ENCODE measurements around the gene WFIKKN1. TPM values are rescaled to one million over a fixed set of nuclear protein-coding genes. Genes with fewer than 3 reads are reported as not detected.

The WFIKKN1 gene
- total RNA-seq, 4 donors from 2014 or later = 1.5 TPM; not detected in 3

- TF ChIP-seq, protein P1, sequence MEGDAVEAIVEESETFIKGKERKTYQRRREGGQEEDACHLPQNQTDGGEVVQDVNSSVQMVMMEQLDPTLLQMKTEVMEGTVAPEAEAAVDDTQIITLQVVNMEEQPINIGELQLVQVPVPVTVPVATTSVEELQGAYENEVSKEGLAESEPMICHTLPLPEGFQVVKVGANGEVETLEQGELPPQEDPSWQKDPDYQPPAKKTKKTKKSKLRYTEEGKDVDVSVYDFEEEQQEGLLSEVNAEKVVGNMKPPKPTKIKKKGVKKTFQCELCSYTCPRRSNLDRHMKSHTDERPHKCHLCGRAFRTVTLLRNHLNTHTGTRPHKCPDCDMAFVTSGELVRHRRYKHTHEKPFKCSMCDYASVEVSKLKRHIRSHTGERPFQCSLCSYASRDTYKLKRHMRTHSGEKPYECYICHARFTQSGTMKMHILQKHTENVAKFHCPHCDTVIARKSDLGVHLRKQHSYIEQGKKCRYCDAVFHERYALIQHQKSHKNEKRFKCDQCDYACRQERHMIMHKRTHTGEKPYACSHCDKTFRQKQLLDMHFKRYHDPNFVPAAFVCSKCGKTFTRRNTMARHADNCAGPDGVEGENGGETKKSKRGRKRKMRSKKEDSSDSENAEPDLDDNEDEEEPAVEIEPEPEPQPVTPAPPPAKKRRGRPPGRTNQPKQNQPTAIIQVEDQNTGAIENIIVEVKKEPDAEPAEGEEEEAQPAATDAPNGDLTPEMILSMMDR (IDR thresholded peaks at IDR 0.05; ENCODE audit: low read depth) = no peak
Observed at GRCh38 chr16:591231-591630, 39.6 kb upstream of the WFIKKN1 start.

GRCh38 chr16:591892-592517 lies 38.8 kb upstream of the WFIKKN1 start:
- TF ChIP-seq, protein P1 (IDR thresholded peaks at IDR 0.05; ENCODE audit: low read depth) = no peak

GRCh38 chr16:592518-593306 lies 38.1 kb upstream of the WFIKKN1 start:
- TF ChIP-seq, protein P1 (IDR thresholded peaks at IDR 0.05; ENCODE audit: low read depth) = no peak

GRCh38 chr16:593406-593805 lies 37.4 kb upstream of the WFIKKN1 start:
- TF ChIP-seq, protein P1 (IDR thresholded peaks at IDR 0.05; ENCODE audit: low read depth) = no peak

GRCh38 chr16:593807-594206 lies 37.0 kb upstream of the WFIKKN1 start:
- TF ChIP-seq, protein P1 (IDR thresholded peaks at IDR 0.05; ENCODE audit: low read depth) = no peak

GRCh38 chr16:595094-595528 lies 35.7 kb upstream of the WFIKKN1 start:
- TF ChIP-seq, protein P1 (IDR thresholded peaks at IDR 0.05; ENCODE audit: low read depth) = no peak

- TF ChIP-seq, protein P1 (IDR thresholded peaks at IDR 0.05; ENCODE audit: low read depth) = no peak
Observed at GRCh38 chr16:595942-596735, 34.6 kb upstream of the WFIKKN1 start.

Data from subcutaneous adipose tissue (tissue), 4 donors.